NT2/D1 (cell line): Measurements from ENCODE around the gene ELF1.

Experiments used
- YY1 ChIP-seq: IDR thresholded peaks from 2 replicates; pipeline ENCODE4 v1.6.1; 2011; ENCODE audit not compliant: insufficient read length, insufficient read depth
- ZNF274 ChIP-seq: IDR thresholded peaks from 2 replicates; pipeline ENCODE4 v1.6.1; 2011; ENCODE audit warnings: mild to moderate bottlenecking, low read depth, low read length

DNA sequence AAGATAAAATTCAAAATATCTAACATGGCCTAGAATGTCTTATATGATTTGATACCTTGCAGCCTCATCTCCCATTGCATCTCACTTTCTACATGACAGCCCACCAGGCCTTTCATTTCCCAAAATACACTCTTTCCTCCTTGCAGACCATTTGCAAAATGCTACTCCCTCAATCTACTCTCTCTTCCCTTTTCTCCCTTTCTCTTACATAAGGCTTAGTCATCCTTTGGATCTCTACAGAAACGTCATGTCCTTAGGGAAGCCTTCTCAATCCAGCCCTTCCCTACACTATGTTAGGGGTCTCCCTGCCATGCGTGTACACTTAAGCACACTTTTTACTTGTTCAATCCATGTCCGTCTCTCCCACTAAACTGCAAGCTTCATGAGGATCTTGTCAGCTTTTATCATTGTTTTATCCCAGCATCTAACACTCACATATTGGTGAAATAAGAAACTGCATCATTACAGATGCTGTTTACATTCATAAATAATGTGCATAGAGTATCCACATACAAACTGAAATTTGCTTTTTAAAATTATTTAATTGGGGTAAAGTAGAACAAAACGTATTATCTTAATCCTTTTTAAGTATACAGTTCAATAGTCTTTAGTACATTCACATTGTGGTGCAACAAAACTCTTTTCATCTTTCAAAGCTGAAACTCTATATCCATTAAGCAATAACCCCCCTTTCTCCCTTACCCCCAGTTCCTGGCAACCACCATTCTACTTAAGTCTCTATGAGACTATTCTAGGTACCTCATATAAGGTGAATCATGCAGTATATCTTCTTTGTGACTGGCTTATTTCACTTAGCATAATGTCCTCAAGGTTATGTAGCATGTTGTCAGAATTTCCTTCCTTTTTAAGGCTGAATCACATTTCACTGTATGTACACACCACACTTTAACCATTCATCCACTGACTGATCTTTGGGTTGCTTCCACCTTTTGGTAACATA, 30.6 kb upstream of the ELF1 start:
- TF ChIP-seq YY1, result no peak
- TF ChIP-seq ZNF274, result no peak
